Measurements from ENCODE around the gene B3GALT5.

B3GALT5 gene

GRCh38 chr21:39696196-39696595, 83.5 kb downstream of the B3GALT5 start:
- no peak for DNase-seq (ENCODE audit: low read depth in 2 of 2)

GRCh38 chr21:39696618-39697017, 83.9 kb downstream of the B3GALT5 start:
- DNase-seq (ENCODE audit: low read depth in 2 of 2), result no peak

GRCh38 chr21:39700318-39700717, 87.6 kb downstream of the B3GALT5 start:
- DNase-seq (ENCODE audit: low read depth in 2 of 2), result no peak

- DNase-seq (ENCODE audit: low read depth in 2 of 2), result no peak
These were observed 90.8 kb downstream of the B3GALT5 start for GRCh38 chr21:39703578-39703977.

GRCh38 chr21:39705849-39706248, 93.1 kb downstream of the B3GALT5 start:
- DNase-seq (ENCODE audit: low read depth in 2 of 2), result no peak

GRCh38 chr21:39707316-39707715, 94.6 kb downstream of the B3GALT5 start:
- no peak for DNase-seq (ENCODE audit: low read depth in 2 of 2)

- no peak for DNase-seq (ENCODE audit: low read depth in 2 of 2)
These were observed 98.1 kb downstream of the B3GALT5 start for GRCh38 chr21:39710866-39711265.

GRCh38 chr21:39712273-39712672, 99.5 kb downstream of the B3GALT5 start:
- DNase-seq (ENCODE audit: low read depth in 2 of 2), result no peak

- no peak for DNase-seq (ENCODE audit: low read depth in 2 of 2)
These were observed 100.2 kb downstream of the B3GALT5 start for GRCh38 chr21:39712976-39713375.

- no peak for DNase-seq (ENCODE audit: low read depth in 2 of 2)
These were observed 101.2 kb downstream of the B3GALT5 start for GRCh38 chr21:39713905-39714304.

GRCh38 chr21:39714331-39714730, 101.6 kb downstream of the B3GALT5 start:
- DNase-seq (ENCODE audit: low read depth in 2 of 2), result no peak

GRCh38 chr21:39715804-39716397, 103.2 kb downstream of the B3GALT5 start:
- peak; percentile 0 to 6 for DNase-seq (ENCODE audit: low read depth in 2 of 2)

- DNase-seq (ENCODE audit: low read depth in 2 of 2), result no peak
These were observed 107.5 kb downstream of the B3GALT5 start for GRCh38 chr21:39720126-39720778.

- DNase-seq (ENCODE audit: low read depth in 2 of 2), result no peak
These were observed 109.1 kb downstream of the B3GALT5 start for GRCh38 chr21:39721885-39722284.

All from stimulated activated CD4-positive, alpha-beta T cell treated with anti-CD3 and anti-CD28 coated beads, Interleukin-1b, Interleukin-23, amount 100 ng/mL, for 4 hours (primary cell).